BE2C (cell line): ENCODE data around the gene METTL27. TPM values are rescaled to one million over a fixed set of nuclear protein-coding genes. Genes with fewer than 3 reads are reported as not detected.

Experiments
- DNase-seq: peaks from one replicate; pipeline ENCODE4 v3.0.0-alpha.2; 2020
- H3K27me3 ChIP-seq: fragments of 250-450 bp; sonication (Bioruptor Pico); 2 replicates; pipeline ENCODE4 v1.5.1; 2020; ENCODE audit warnings: mild to moderate bottlenecking
- H3K36me3 ChIP-seq: fragments of 250-450 bp; sonication (Bioruptor Pico); 2 replicates; pipeline ENCODE4 v1.5.1; 2020; ENCODE audit warnings: mild to moderate bottlenecking
- H3K4me1 ChIP-seq: fragments of 250-450 bp; sonication (Bioruptor Pico); 2 replicates; pipeline ENCODE4 v1.5.1; 2020
- H3K4me3 ChIP-seq: 2 replicates; pipeline ENCODE4 v1.5.1; 2011; ENCODE audit warnings: low read depth, low read length
- H3K9me3 ChIP-seq: fragments of 250-450 bp; sonication (Bioruptor Pico); 2 replicates; pipeline ENCODE4 v1.5.1; 2020
- CTCF ChIP-seq: IDR thresholded peaks from 2 replicates; pipeline ENCODE4 v1.5.1; 2012; ENCODE audit warnings: mild to moderate bottlenecking, low read depth, low read length
- polyA plus RNA-seq: library from polyadenylated mRNA; unstranded; fragments of >200 nt; gene quantifications from one replicate; pipeline ENCODE4 v1.2.1, GENCODE V29; 2012; ENCODE audit warnings: low read depth, missing spikeins; ENCODE audit not compliant: insufficient read length, insufficient read depth

The METTL27 gene
- 6.6 TPM for polyA plus RNA-seq

GRCh38 chr7:73842067-73842976 lies at the start of gene METTL27:
Gene METTL27, minus strand, starts transcription at chr7:73842516. Its CDS starts 376 bp downstream, at chr7:73842140.
- Histone ChIP-seq H3K27me3 (no peaks in the 10 kb centered on the region), H3K4me1 (no peaks in the 10 kb centered on the region), H3K9me3 (no peaks in the 10 kb centered on the region), H3K4me3 (peak within 1 kb of the TSS; percentile 65), H3K36me3 (no peaks in the 10 kb centered on the region)
- peak; percentile 96 for DNase-seq
- TF ChIP-seq CTCF = no peak

- TF ChIP-seq CTCF = no peak
- H3K27me3 ChIP-seq = peaks cover 8% of the 10 kb centered on the region
- DNase-seq = no peak
Observed at GRCh38 chr7:73891178-73891885, 49.0 kb upstream of the METTL27 start.

GRCh38 chr7:73890555-73891147 lies 48.3 kb upstream of the METTL27 start:
- TF ChIP-seq CTCF = no peak
- no peak for DNase-seq
- Histone ChIP-seq H3K4me3 (no peak overlapping the region), H3K36me3 (no peaks in the 10 kb centered on the region), H3K4me1 (no peaks in the 10 kb centered on the region; the same call in none of the 2 replicates), H3K9me3 (no peaks in the 10 kb centered on the region; the same call in 1 of the 2 replicates), H3K27me3 (peaks cover 8% of the 10 kb centered on the region)

More at GRCh38 chr7:73891178-73891885, 49.0 kb upstream of the METTL27 start:
- no peaks in the 10 kb centered on the region for H3K36me3 ChIP-seq
- no peaks in the 10 kb centered on the region; the same call in none of the 2 replicates for H3K4me1 ChIP-seq
- H3K4me3 ChIP-seq = no peak overlapping the region
- H3K9me3 ChIP-seq = no peaks in the 10 kb centered on the region; the same call in 1 of the 2 replicates

- Histone ChIP-seq H3K4me3 (no peak overlapping the region), H3K4me1 (no peaks in the 10 kb centered on the region; the same call in none of the 2 replicates), H3K27me3 (peaks cover 15% of the 10 kb centered on the region), H3K36me3 (no peaks in the 10 kb centered on the region), H3K9me3 (no peaks in the 10 kb centered on the region; the same call in 1 of the 2 replicates)
- no peak for DNase-seq
- TF ChIP-seq CTCF = no peak
Observed at GRCh38 chr7:73888959-73889358, 46.6 kb upstream of the METTL27 start.

GRCh38 chr7:73887762-73888161 lies 45.4 kb upstream of the METTL27 start:
- Histone ChIP-seq H3K4me3 (no peak overlapping the region), H3K9me3 (no peaks in the 10 kb centered on the region), H3K27me3 (peaks cover 18% of the 10 kb centered on the region), H3K36me3 (no peaks in the 10 kb centered on the region), H3K4me1 (no peaks in the 10 kb centered on the region; the same call in 1 of the 2 replicates)
- TF ChIP-seq CTCF = no peak
- DNase-seq = no peak
